Liver (tissue), 9 donors: ENCODE data around the gene GRID1. TPM values are rescaled to one million over a fixed set of nuclear protein-coding genes. Genes with fewer than 3 reads are reported as not detected.
A peak's percentile ranks its signal among the peaks of the same experiment; 100 is the strongest.
"Not testable (repeated sequence)": the region's sequence is repeated elsewhere in the genome, so short reads cannot be mapped to it uniquely, and the experiment has no call there.

Experiments
- DNase-seq: peaks from one replicate; pipeline ENCODE4 v3.0.0-alpha.2; 2017; ENCODE audit warnings: low spot score
- H3K27ac ChIP-seq, 2 donors: one replicate each; pipeline ENCODE4 v1.7.0; 2013; ENCODE audit warnings: inconsistent platforms in 2 of 2, low read length in 2 of 2, control low read depth in 1 of 2, low read depth in 1 of 2, mild to moderate bottlenecking in 1 of 2
- H3K27me3 ChIP-seq, 4 donors: one replicate each; pipeline versions ENCODE4 v1.6.1 to v1.7.0; 2013; ENCODE audit warnings: low read length in 3 of 4, inconsistent platforms in 1 of 4, mild to moderate bottlenecking in 1 of 4, moderate library complexity in 1 of 4; ENCODE audit not compliant: control insufficient read depth in 4 of 4, insufficient read depth in 4 of 4
- H3K36me3 ChIP-seq, 4 donors: one replicate each; pipeline versions ENCODE4 v1.6.1 to v1.7.0; 2013; ENCODE audit warnings: low read length in 3 of 4, mild to moderate bottlenecking in 3 of 4, low read depth in 1 of 4, moderate library complexity in 1 of 4; ENCODE audit not compliant: control insufficient read depth in 4 of 4, insufficient read depth in 3 of 4
- H3K4me1 ChIP-seq, 4 donors: one replicate each; pipeline versions ENCODE4 v1.6.1 to v1.7.0; 2013; ENCODE audit warnings: low read length in 3 of 4, mild to moderate bottlenecking in 3 of 4, moderate library complexity in 1 of 4; ENCODE audit not compliant: control insufficient read depth in 4 of 4, insufficient read depth in 4 of 4
- H3K4me3 ChIP-seq, 3 donors: one replicate each; pipeline versions ENCODE4 v1.6.1 to v1.7.0; 2013; ENCODE audit warnings: low read length in 3 of 3, control low read depth in 1 of 3, low read depth in 1 of 3, mild to moderate bottlenecking in 1 of 3
- H3K9ac ChIP-seq, 2 donors: one replicate each; pipeline ENCODE4 v1.7.0; 2013; ENCODE audit warnings: low read length in 2 of 2, mild to moderate bottlenecking in 2 of 2, moderate library complexity in 2 of 2, control low read depth in 1 of 2, low read depth in 1 of 2
- H3K9me3 ChIP-seq, 4 donors: one replicate each; pipeline versions ENCODE4 v1.6.1 to v1.7.0; 2013; ENCODE audit warnings: low read length in 3 of 4; ENCODE audit not compliant: control insufficient read depth in 4 of 4
- EGR1 ChIP-seq, 2 donors: IDR thresholded peaks; 2 replicates each; pipeline ENCODE4 v1.6.1; 2016 to 2018; ENCODE audit warnings: antibody characterized with exemption in 2 of 2, low read depth in 2 of 2
- FOXA1 ChIP-seq: IDR thresholded peaks from 2 replicates; pipeline ENCODE4 v1.6.1; 2016; ENCODE audit warnings: antibody characterized with exemption
- GABPA ChIP-seq, 2 donors: IDR thresholded peaks in 1 of 2; conservative IDR thresholded peaks in 1 of 2; 2 replicates each; pipeline ENCODE4 v1.6.1; 2016; ENCODE audit warnings: antibody characterized with exemption in 2 of 2, mild to moderate bottlenecking in 1 of 2, moderate library complexity in 1 of 2
- JUND ChIP-seq, 2 donors: IDR thresholded peaks; 2 replicates each; pipeline ENCODE4 v1.6.1; 2016; ENCODE audit warnings: antibody characterized with exemption in 2 of 2
- RAD21 ChIP-seq, 2 donors: IDR thresholded peaks; 2 replicates each; pipeline ENCODE4 v1.6.1; 2016; ENCODE audit warnings: antibody characterized with exemption in 2 of 2, mild to moderate bottlenecking in 2 of 2
- RXRA ChIP-seq, 2 donors: IDR thresholded peaks; 2 replicates each; pipeline ENCODE4 v1.6.1; 2017 to 2018; ENCODE audit warnings: antibody characterized with exemption in 2 of 2, mild to moderate bottlenecking in 1 of 2
- SP1 ChIP-seq: IDR thresholded peaks from 2 replicates; pipeline ENCODE4 v1.6.1; 2018; ENCODE audit warnings: antibody characterized with exemption, mild to moderate bottlenecking
- TAF1 ChIP-seq: conservative IDR thresholded peaks from 2 replicates; pipeline ENCODE4 v1.6.1; 2016; ENCODE audit warnings: antibody characterized with exemption, mild to moderate bottlenecking
- YY1 ChIP-seq: IDR thresholded peaks from 2 replicates; pipeline ENCODE4 v1.6.1; 2016; ENCODE audit warnings: antibody characterized with exemption, mild to moderate bottlenecking
- ZBTB33 ChIP-seq: IDR thresholded peaks from 2 replicates; pipeline ENCODE4 v1.6.1; 2016; ENCODE audit warnings: antibody characterized with exemption
- WGBS: extraction: QIAGEN DNeasy Blood & Tissue Kit; methylation state at CpG from one replicate; pipeline ENCODE4 v1.1.7; 2013; 5-methylcytosine and 5-hydroxymethylcytosine counted together
- polyA plus RNA-seq, 2 donors: library from polyadenylated mRNA; stranded (reverse) in 1 of 2; unstranded in 1 of 2; fragments of 200-250 nt in 1 of 2; fragments of >200 nt in 1 of 2; fragmentation: Nextera tagmentation in 1 of 2; extraction: Ambion mirVana in 1 of 2; gene quantifications; one replicate each; pipeline versions ENCODE4 v1.2.1 to v1.2.3, GENCODE V29; 2013 to 2015
- total RNA-seq, 2 donors: library from RNA; depleted of rRNA; stranded (reverse); fragments of >200 nt; gene quantifications; one replicate each; pipeline ENCODE4 v1.2.3, GENCODE V29; 2014
- donor health status: healthy.
- donor health status: healthy.
- donor health status: healthy.
- donor health status: healthy.
- donor health status: healthy.

The GRID1 gene
- total and polyA plus RNA-seq, 4 donors: 0.09 to 0.17 (median 0.14) TPM; not detected in 1

GRCh38 chr10:85946713-85947326 lies 419.8 kb downstream of the GRID1 start:
- WGBS: 82% methylated on average over 7 of the region's 7 CpGs
- no peak overlapping the region for H3K4me3 ChIP-seq
- TF ChIP-seq RAD21 (IDR thresholded peaks at IDR 0.05) (no peak), TAF1 (no peak), GABPA (IDR thresholded peaks at IDR 0.05 in 1 of 2, conservative IDR thresholded peaks at IDR 0.05 in 1 of 2) (no peak), EGR1 (IDR thresholded peaks at IDR 0.05; ENCODE audit: low read depth in 2 of 2) (no peak), YY1 (no peak), ZBTB33 (no peak), FOXA1 (no peak), JUND (IDR thresholded peaks at IDR 0.05) (no peak), RXRA (IDR thresholded peaks at IDR 0.05) (no peak)
- H3K36me3 ChIP-seq: no peaks in the 10 kb centered on the region
- H3K9ac ChIP-seq: no peak overlapping the region
- no peaks in the 10 kb centered on the region for H3K27me3 ChIP-seq
- peaks cover 0 to 5% (median 0%) of the 10 kb centered on the region in 4 donors for H3K4me1 ChIP-seq
- no peak overlapping the region for H3K27ac ChIP-seq
- no peak for DNase-seq
- H3K9me3 ChIP-seq: no peaks in the 10 kb centered on the region

- no peak overlapping the region for H3K4me3 ChIP-seq
- TF ChIP-seq TAF1 (no peak), RAD21 (IDR thresholded peaks at IDR 0.05) (no peak), SP1 (no peak), GABPA (IDR thresholded peaks at IDR 0.05 in 1 of 2, conservative IDR thresholded peaks at IDR 0.05 in 1 of 2) (no peak), ZBTB33 (no peak)
- H3K4me1 ChIP-seq: no peaks in the 10 kb centered on the region
- H3K27me3 ChIP-seq: no peaks in the 10 kb centered on the region
- no peak for DNase-seq
- WGBS: 74% methylated on average over 1 of the region's 1 CpG
- H3K27ac ChIP-seq: no peak overlapping the region
- H3K9me3 ChIP-seq: peaks cover 0 to 3% (median 0%) of the 10 kb centered on the region in 4 donors
- H3K9ac ChIP-seq: no peak overlapping the region
- H3K36me3 ChIP-seq: no peaks in the 10 kb centered on the region
Measured at GRCh38 chr10:85936161-85936560, 430.4 kb downstream of the GRID1 start.

GRCh38 chr10:85934586-85934985 lies 432.0 kb downstream of the GRID1 start:
- Histone ChIP-seq H3K4me1 (no peaks in the 10 kb centered on the region), H3K9ac (no peak overlapping the region), H3K36me3 (no peaks in the 10 kb centered on the region), H3K27me3 (no peaks in the 10 kb centered on the region), H3K27ac (no peak overlapping the region), H3K9me3 (peaks cover 0 to 3% (median 0%) of the 10 kb centered on the region in 4 donors), H3K4me3 (no peak overlapping the region)
- no peak for DNase-seq
- 68% methylated on average over 3 of the region's 3 CpGs for WGBS
- TF ChIP-seq RAD21 (IDR thresholded peaks at IDR 0.05) (no peak), GABPA (IDR thresholded peaks at IDR 0.05 in 1 of 2, conservative IDR thresholded peaks at IDR 0.05 in 1 of 2) (no peak), RXRA (IDR thresholded peaks at IDR 0.05) (peak in 1 of 2 donors; percentile 31), TAF1 (no peak)

GRCh38 chr10:85929993-85930392 lies 436.6 kb downstream of the GRID1 start:
- H3K4me3 ChIP-seq, H3K9ac ChIP-seq, H3K27ac ChIP-seq, H3K36me3 ChIP-seq, H3K9me3 ChIP-seq, H3K27me3 ChIP-seq, H3K4me1 ChIP-seq, DNase-seq: not testable (repeated sequence)
- WGBS: 81% methylated on average over 7 of the region's 7 CpGs
